Hepatic stellate cell (primary cell): ENCODE measurements around the gene PPIL6.
A peak's percentile ranks its signal among the peaks of the same experiment; 100 is the strongest.

Experiments
- DNase-seq: peaks from one replicate; pipeline ENCODE4 v3.0.0; 2011; ENCODE audit warnings: low spot score

PPIL6 gene

DNA sequence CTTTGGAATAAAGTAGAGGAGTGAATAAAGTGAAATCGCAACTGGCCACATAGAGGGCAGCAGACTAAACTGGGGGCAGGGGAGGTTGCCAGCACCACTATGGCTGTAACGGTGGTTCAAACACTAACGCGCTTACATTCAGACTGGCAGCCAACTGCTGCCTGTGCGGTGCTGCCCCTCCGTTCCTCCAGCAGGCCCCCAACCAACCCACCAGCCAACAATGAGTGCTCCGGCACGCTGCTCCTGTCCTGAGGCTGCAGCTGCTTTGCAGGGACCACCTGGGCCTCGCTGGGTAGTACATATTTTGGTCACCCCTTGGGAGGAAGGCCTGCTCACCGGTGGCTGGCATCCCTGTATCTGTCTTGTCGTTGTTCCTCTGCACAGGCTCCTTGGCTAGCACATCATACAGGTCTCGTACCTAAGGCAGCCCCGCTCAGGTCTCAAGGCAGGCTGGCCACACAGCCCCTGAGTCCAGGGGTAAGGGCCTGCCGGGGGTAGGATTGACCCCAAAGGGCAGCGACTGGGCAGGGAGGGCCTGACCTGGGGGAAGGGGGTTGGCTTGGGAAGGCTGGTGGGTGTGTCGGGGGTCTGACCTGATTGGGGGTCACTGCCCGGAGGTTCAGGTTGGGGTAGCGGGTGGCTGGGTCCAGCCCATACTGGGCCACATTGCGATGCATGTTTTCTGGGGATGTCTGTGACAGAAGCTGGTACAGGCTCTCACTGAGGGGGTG, 8.8 kb upstream of the PPIL6 start:
- no peak for DNase-seq

- DNase-seq = no peak
Measured at GRCh38 chr6:109448615-109449014, 8.2 kb upstream of the PPIL6 start.

DNA sequence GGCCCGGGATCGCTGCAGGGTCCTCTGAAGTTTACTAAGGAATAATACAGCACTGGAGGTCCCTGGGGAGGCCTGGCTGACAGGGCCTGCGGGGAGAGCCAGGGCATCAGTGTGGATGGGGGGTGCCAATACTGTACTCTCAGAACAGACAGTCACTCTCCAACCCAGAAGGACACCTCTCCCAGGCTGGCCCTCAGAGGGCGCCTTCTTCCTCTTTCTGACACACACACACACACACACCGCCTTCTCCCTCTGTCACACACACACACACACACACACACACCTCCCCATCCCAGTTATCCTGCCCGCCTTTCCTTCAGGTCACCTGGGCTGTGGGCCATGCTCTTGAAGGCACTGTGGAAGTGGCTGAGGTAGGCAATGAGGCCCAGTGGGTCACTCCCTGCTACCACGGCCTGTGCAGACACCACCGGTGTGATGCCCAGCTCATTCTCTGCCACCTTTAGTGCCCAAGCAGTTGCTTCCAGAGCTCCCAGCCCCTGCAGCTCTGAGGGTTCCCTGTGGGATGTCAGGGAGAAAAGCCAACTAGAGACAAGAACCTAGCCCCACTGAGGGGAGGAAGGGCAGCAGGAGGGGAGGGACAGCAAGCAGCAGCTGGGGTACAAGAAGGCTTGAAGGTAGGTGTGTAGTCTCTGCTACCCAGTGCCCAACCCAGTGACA, 7.6 kb upstream of the PPIL6 start:
- no peak for DNase-seq

GRCh38 chr6:109447087-109447486, 6.7 kb upstream of the PPIL6 start:
- DNase-seq = no peak

DNA sequence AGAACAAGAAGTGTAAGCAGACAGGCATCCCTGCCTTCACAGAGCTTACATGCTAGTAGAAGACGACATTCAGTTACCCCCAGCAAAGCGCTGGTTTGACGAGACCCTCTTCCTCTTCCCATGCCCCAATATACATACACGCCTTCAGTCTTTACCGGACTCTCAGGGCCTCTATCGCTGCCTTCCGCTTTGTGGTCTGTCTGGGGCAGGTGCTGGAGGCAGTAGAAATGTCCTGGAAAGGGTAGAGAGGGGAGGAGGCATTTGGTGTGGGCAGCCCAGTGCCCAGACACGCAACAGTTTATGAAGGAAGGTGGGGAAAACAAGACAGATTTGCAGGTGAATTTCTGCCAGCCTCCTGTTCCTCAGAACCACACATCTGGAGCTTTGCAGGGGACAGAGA, 6.1 kb upstream of the PPIL6 start:
- no peak for DNase-seq

GRCh38 chr6:109446072-109446471, 5.6 kb upstream of the PPIL6 start:
- DNase-seq = no peak

- no peak for DNase-seq
Measured at GRCh38 chr6:109445382-109445781, 5.0 kb upstream of the PPIL6 start.

DNA sequence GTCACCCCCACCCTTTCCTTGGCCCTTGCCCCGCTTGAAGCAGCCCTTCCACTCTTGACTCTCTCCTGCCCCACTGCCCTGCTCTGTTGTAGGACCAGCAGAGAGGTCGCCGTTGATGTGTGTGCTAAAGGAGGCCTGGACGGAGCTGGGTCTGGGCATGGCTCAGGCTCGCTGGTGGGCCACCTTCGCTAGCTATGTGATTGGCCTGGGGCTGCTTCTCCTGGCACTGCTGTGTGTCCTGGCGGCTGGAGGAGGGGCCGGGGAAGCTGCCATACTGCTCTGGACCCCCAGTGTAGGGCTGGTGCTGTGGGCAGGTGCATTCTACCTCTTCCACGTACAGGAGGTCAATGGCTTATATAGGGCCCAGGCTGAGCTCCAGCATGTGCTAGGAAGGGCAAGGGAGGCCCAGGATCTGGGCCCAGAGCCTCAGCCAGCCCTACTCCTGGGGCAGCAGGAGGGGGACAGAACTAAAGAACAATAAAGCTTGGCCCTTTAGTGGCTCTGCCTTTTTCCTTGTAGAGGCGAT, 3.1 kb upstream of the PPIL6 start:
- DNase-seq = no peak

DNA sequence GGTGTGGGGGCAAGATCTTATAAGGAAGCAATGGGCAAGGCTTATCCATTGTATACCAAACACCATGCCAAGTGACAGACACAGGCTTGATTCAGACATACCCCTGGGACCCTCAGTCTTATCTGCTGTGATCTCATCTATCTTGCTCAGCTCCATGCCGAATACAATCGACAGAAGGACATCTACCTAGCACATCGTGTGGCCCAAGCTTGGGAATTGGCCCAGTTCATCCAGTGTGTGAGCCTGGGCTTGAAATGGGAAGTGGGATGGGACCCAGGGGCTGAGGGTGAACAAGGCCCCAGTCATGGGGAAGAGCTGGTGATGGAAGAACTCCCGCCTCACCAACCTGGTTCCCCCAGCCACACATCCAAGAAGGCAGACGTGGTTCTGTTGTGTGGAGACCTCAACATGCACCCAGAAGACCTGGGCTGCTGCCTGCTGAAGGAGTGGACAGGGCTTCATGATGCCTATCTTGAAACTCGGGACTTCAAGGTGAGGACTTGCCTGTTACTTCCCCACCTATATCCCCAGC, 2.0 kb upstream of the PPIL6 start:
- DNase-seq = no peak

DNA sequence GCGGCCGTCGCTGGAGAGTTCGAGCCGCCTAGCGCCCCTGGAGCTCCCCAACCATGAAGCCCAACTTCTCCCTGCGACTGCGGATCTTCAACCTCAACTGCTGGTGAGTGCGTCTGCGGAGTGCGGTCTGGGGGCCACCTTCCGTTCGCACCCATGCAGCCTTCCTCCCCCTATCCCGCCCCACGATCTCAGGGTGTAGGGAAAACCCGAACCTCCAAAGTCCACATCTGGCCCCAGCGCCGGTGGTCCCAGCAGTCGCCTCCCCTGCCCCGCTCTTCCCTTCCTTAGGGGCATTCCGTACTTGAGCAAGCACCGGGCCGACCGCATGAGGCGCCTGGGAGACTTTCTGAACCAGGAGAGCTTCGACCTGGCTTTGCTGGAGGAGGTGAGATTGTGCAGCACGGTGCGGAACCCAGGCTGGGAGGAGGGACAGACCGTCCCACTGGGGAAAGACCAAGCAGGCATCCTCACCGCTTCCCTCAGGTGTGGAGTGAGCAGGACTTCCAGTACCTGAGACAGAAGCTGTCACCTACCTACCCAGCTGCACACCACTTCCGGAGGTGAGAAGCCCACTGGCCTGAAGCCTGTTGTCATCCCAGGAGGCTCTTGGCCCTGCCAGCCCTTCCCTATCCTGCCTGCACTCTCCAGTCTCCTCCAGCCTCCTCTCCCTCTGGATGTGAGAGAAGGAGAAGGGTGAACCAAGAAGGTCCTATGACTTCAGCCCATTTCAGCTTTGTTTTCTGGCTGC, 815 bp upstream of the PPIL6 start:
- DNase-seq = peak; percentile 63

- DNase-seq = no peak
Measured at GRCh38 chr6:109436041-109436440, 4.4 kb downstream of the PPIL6 start.

- DNase-seq = no peak
Measured at GRCh38 chr6:109434456-109434855, 6.0 kb downstream of the PPIL6 start.

DNA sequence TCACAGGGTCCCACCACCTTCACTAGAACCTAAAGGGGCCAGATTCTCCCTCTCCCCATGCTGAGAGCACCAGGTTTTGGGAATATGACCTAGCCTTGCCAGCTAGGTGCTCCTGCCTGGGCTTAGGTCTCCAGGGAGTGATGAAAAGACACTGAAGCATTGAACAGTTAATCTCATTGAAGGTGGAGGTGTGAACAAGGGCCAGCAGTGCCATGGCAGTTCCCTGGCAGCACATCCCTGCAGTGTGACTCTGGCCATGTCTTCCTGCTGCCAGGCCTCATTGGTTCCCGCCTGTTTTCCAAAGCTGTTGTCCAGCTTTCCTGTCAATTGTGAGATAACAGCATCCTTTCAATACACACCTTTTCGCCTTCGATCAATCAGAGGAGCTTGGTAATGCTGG, 10.9 kb downstream of the PPIL6 start:
- DNase-seq = no peak

DNA sequence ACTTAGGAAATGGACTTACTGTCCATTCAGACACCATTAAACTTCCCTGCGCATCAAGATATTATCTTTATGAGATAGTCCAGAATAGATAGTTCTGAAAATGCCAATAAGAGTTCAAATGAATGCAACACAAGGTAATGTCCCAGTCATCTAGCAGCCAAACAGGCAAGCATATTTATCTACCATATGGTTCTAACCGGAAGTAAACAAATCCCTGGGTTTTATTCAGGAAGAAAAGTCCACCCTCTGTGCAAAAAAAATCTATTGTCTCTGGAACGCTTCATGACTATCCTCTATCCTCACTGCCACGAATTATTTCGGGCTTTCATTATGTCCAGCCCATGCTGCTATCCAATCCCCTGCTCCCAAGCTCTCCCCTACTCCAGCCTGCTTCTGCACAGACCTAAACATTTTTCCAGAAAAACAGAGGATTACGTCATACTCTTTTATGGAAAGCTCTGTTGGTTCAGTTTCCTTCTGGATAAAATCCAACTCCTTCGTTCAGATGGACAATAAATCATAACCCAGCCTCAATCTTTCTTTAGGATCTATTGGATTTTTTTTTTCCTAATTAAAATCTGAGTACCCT, 11.4 kb downstream of the PPIL6 start:
- DNase-seq = no peak

DNA sequence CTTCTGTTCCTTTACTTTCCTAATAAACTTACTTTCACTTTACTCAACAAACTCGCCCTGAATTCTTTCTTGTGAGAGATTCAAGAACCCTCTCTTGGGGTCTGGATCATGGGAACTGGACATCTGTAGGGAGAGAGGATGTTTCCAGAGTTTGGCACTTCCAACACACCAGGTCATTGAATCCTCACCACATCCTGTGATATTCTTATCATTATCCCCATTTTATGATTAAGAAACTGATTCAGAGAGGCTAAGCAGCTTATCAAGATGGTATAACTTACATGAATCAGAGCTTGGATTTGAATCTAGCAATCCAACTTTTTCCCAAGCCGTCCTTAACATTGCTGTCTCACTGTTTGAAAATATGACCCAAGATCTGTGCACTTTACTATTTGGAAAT, 15.5 kb downstream of the PPIL6 start:
- no peak for DNase-seq

- no peak for DNase-seq
Measured at GRCh38 chr6:109421184-109421583, 19.2 kb downstream of the PPIL6 start.

- no peak for DNase-seq
Measured at GRCh38 chr6:109420751-109421150, 19.7 kb downstream of the PPIL6 start.

GRCh38 chr6:109417646-109418045, 22.8 kb downstream of the PPIL6 start:
- no peak for DNase-seq

DNA sequence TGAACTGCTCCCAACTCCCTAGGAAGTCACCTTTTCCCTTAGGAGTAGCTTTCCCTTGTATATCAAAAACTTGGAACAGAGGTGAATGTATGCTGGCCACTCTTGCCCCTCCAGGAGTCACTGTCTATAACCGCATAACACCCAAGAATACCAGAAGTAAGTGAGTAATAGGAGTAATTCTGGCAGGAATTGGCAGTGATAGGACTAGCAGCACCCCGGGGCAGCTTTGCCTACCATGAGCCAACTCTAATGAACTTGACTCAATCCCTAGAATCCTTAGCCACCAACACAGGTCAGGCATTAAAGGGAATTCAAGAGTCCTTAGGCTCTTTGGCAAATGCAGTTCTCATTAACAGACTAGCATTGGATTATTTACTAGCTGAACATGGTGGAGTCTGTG, 29.4 kb downstream of the PPIL6 start:
- no peak for DNase-seq

GRCh38 chr6:109406196-109406595, 34.2 kb downstream of the PPIL6 start:
- DNase-seq = no peak

- peak; percentile 18 for DNase-seq
Measured at GRCh38 chr6:109397020-109397419, 43.4 kb downstream of the PPIL6 start.

DNA sequence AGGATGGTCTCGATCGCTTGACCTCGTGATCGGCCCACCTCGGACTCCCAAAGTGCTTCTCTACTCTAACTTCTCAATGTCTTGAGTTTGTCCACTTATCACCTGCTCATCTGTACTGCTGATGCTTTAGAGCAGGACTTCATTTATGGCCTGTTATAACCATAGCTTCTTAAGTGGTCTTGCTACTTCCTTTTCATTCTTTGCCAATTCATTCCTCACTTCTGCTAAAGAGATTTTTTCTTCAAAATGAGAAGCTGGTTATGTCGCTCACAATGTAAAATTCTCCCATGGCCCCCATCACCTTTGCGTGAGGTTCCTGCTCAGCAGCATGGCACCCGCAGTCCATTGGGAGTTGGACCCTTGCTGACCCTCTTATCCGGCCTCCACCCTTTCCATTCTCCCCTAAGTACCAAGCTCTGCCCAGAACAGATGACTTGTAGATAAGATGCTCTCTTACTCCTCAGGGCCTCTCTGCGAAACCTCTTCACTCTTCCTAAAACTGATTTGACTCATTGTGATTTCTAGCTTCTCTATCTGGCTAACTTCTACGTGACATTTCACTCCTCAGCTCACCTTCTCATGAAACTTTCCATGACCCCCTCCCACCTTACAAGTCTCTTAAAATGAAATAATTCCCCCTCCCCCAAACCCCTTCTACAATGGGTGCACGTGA, 44.2 kb downstream of the PPIL6 start:
- DNase-seq = no peak
